Measurements from ENCODE around the gene PCLAF.
A peak's percentile ranks its signal among the peaks of the same experiment; 100 is the strongest.
"Not testable (repeated sequence)": the region's sequence is repeated elsewhere in the genome, so short reads cannot be mapped to it uniquely, and the experiment has no call there.

The PCLAF gene

GRCh38 chr15:64387562-64388168 lies 6.4 kb upstream of the PCLAF start, which contains the start of gene TRIP4:
TSS of gene TRIP4 (plus strand) at chr15:64387836. CDS start at chr15:64387864, 28 bp downstream.
- Histone ChIP-seq H3K9me3 (ENCODE audit: low read length) (no peaks in the 10 kb centered on the region), H3K36me3 (ENCODE audit: insufficient read depth, low read length) (peaks cover 3% of the 10 kb centered on the region), H3K27me3 (ENCODE audit: insufficient read depth, low read length) (no peaks in the 10 kb centered on the region), H3K4me3 (ENCODE audit: low read length) (peak within 1 kb of the TSS; percentile 82), H3K4me1 (ENCODE audit: insufficient read depth, low read length) (peaks cover 7% of the 10 kb centered on the region), H2AFZ (ENCODE audit: low read depth, low read length) (no peak within 1 kb of the TSS)

GRCh38 chr15:64386291-64386690 lies 5.0 kb upstream of the PCLAF start:
- no peaks in the 10 kb centered on the region for H3K27me3 ChIP-seq (ENCODE audit: insufficient read depth, low read length)
- no peak overlapping the region for H2AFZ ChIP-seq (ENCODE audit: low read depth, low read length)
- H3K4me3 ChIP-seq (ENCODE audit: low read length), result no peak overlapping the region
- H3K9me3 ChIP-seq (ENCODE audit: low read length), result no peaks in the 10 kb centered on the region
- H3K4me1 ChIP-seq (ENCODE audit: insufficient read depth, low read length), result peaks cover 11% of the 10 kb centered on the region
- H3K36me3 ChIP-seq (ENCODE audit: insufficient read depth, low read length), result no peaks in the 10 kb centered on the region

DNA sequence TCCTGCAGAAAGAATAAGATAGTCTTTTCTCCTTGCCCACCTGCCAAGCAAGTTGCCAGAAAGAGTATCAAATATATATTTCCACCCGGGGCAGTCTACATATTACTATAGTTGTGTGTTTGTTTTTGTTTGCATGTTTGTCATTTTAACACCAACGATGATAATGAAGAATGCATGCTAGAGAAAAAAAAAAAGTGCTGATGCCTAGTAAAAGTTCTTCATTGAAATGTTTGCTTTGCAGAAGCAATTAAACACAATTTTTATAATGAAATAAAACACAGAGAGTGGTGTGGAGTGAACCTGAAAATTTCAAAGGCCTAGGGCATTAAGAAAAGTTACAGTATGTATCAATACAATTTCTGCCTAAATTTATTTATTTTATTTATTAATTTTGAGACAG lies 2.5 kb upstream of the PCLAF start:
- H2AFZ ChIP-seq (ENCODE audit: low read depth, low read length), result no peak overlapping the region
- H3K9me3 ChIP-seq (ENCODE audit: low read length), result no peaks in the 10 kb centered on the region
- H3K36me3 ChIP-seq (ENCODE audit: insufficient read depth, low read length), result no peaks in the 10 kb centered on the region
- H3K4me3 ChIP-seq (ENCODE audit: low read length), result no peak overlapping the region
- no peaks in the 10 kb centered on the region for H3K27me3 ChIP-seq (ENCODE audit: insufficient read depth, low read length)
- peaks cover 16% of the 10 kb centered on the region for H3K4me1 ChIP-seq (ENCODE audit: insufficient read depth, low read length)

GRCh38 chr15:64380130-64380870 lies 941 bp downstream of the PCLAF start:
- Histone ChIP-seq H3K36me3 (ENCODE audit: insufficient read depth, low read length) (peaks cover 10% of the 10 kb centered on the region), H3K4me3 (ENCODE audit: low read length) (peak overlapping the region; percentile 89), H2AFZ (ENCODE audit: low read depth, low read length) (peak overlapping the region; percentile 73)
- H3K4me1 ChIP-seq (ENCODE audit: insufficient read depth, low read length); H3K9me3 ChIP-seq (ENCODE audit: low read length); H3K27me3 ChIP-seq (ENCODE audit: insufficient read depth, low read length): not testable (repeated sequence)

DNA sequence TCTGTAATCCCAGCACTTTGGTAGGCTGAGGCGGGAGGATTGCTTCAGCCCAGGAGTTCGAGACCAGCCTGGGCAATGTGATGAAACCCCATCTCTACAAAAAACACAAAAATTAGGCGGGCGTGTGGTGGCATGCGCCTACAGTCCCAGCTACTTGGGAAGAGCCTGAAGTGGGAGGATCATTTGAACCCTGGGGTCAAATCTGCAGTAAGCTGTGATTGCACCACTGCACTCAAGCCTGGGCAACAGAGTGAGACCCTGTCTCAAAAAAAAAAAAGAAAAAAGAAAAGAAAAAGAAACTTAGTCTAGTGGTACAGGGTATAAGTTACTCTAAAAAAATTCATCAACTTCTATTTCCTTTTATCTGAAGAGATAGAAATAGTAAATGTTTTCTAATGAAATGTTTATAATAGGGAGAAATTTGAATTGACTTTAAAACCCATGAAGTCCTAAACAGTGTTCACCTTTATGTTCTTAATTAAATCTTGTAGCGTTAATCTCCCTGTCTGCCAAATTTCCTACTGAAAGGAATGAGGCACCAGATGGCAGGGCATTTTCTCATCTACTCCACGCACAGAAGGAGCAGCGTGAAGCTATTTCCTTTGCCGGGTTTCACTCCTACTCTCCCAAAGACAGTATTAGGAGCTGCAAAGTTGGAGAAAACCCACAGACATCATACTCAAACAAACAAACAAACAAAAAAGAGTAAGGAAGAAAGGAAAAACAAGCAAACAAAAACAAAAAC lies 1.9 kb downstream of the PCLAF start:
- H3K4me1 ChIP-seq (ENCODE audit: insufficient read depth, low read length), result peaks cover 10% of the 10 kb centered on the region
- no peaks in the 10 kb centered on the region for H3K27me3 ChIP-seq (ENCODE audit: insufficient read depth, low read length)
- H3K9me3 ChIP-seq (ENCODE audit: low read length), result no peaks in the 10 kb centered on the region
- H3K4me3 ChIP-seq (ENCODE audit: low read length), result peak overlapping the region; percentile 89
- H2AFZ ChIP-seq (ENCODE audit: low read depth, low read length), result no peak overlapping the region
- H3K36me3 ChIP-seq (ENCODE audit: insufficient read depth, low read length), result peaks cover 16% of the 10 kb centered on the region

- Histone ChIP-seq H3K9me3 (ENCODE audit: low read length) (no peaks in the 10 kb centered on the region), H2AFZ (ENCODE audit: low read depth, low read length) (no peak overlapping the region), H3K4me3 (ENCODE audit: low read length) (no peak overlapping the region), H3K36me3 (ENCODE audit: insufficient read depth, low read length) (peaks cover 33% of the 10 kb centered on the region), H3K4me1 (ENCODE audit: insufficient read depth, low read length) (no peaks in the 10 kb centered on the region), H3K27me3 (ENCODE audit: insufficient read depth, low read length) (no peaks in the 10 kb centered on the region)
Observed at GRCh38 chr15:64373360-64373759, 7.9 kb downstream of the PCLAF start.

- H3K36me3 ChIP-seq (ENCODE audit: insufficient read depth, low read length), result peaks cover 33% of the 10 kb centered on the region
- not testable (repeated sequence) for H3K4me3 ChIP-seq (ENCODE audit: low read length); H3K4me1 ChIP-seq (ENCODE audit: insufficient read depth, low read length); H3K9me3 ChIP-seq (ENCODE audit: low read length); H3K27me3 ChIP-seq (ENCODE audit: insufficient read depth, low read length); H2AFZ ChIP-seq (ENCODE audit: low read depth, low read length)
Observed at GRCh38 chr15:64371383-64371782, 9.9 kb downstream of the PCLAF start.

GRCh38 chr15:64369078-64369607 lies 12.1 kb downstream of the PCLAF start:
- H3K36me3 ChIP-seq (ENCODE audit: insufficient read depth, low read length), result peaks cover 26% of the 10 kb centered on the region

DNA sequence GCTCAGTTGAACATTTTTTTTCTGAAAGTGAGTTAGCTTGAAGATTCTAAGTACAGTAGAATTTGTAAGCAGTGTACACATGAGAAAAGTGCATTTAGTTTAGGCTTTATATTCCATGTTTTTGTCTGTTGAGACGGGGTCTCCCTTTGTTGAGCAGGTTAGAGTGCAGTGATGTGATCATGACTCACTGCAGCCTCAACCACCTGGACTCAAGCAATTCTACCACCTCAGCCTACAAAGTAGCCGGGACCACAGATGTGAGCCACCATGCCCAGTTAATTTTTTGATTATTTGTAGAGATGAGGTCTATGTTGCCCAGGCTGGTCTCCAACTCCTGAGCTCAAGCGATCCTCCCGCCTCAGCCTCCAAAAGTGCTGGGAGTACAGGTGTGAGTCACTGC lies 20.0 kb downstream of the PCLAF start:
- Histone ChIP-seq H2AFZ (ENCODE audit: low read depth, low read length) (no peak overlapping the region), H3K36me3 (ENCODE audit: insufficient read depth, low read length) (peaks cover 17% of the 10 kb centered on the region), H3K9me3 (ENCODE audit: low read length) (no peaks in the 10 kb centered on the region)

More at GRCh38 chr15:64369078-64369607, 12.1 kb downstream of the PCLAF start:
- Histone ChIP-seq H3K4me1 (ENCODE audit: insufficient read depth, low read length) (no peaks in the 10 kb centered on the region), H3K4me3 (ENCODE audit: low read length) (no peak overlapping the region), H3K9me3 (ENCODE audit: low read length) (no peaks in the 10 kb centered on the region), H2AFZ (ENCODE audit: low read depth, low read length) (no peak overlapping the region), H3K27me3 (ENCODE audit: insufficient read depth, low read length) (no peaks in the 10 kb centered on the region)

GRCh38 chr15:64356710-64357040 lies 24.6 kb downstream of the PCLAF start:
- no peaks in the 10 kb centered on the region for H3K27me3 ChIP-seq (ENCODE audit: insufficient read depth, low read length)
- peaks cover 11% of the 10 kb centered on the region for H3K4me1 ChIP-seq (ENCODE audit: insufficient read depth, low read length)
- H3K36me3 ChIP-seq (ENCODE audit: insufficient read depth, low read length), result peaks cover 3% of the 10 kb centered on the region
- no peaks in the 10 kb centered on the region for H3K9me3 ChIP-seq (ENCODE audit: low read length)
- peak overlapping the region; percentile 69 for H2AFZ ChIP-seq (ENCODE audit: low read depth, low read length)
- H3K4me3 ChIP-seq (ENCODE audit: low read length), result peak overlapping the region; percentile 92

More for the DNA sequence above, 20.0 kb downstream of the PCLAF start:
- no peaks in the 10 kb centered on the region for H3K27me3 ChIP-seq (ENCODE audit: insufficient read depth, low read length)
- no peak overlapping the region for H3K4me3 ChIP-seq (ENCODE audit: low read length)
- H3K4me1 ChIP-seq (ENCODE audit: insufficient read depth, low read length), result peaks cover 4% of the 10 kb centered on the region

GRCh38 chr15:64355944-64356709 lies 25.1 kb downstream of the PCLAF start, which contains the start of gene CSNK1G1:
TSS of gene CSNK1G1 (minus strand) at chr15:64356173. CDS start at chr15:64300499, 55,674 bp downstream.
- H3K9me3 ChIP-seq (ENCODE audit: low read length), result no peaks in the 10 kb centered on the region

DNA sequence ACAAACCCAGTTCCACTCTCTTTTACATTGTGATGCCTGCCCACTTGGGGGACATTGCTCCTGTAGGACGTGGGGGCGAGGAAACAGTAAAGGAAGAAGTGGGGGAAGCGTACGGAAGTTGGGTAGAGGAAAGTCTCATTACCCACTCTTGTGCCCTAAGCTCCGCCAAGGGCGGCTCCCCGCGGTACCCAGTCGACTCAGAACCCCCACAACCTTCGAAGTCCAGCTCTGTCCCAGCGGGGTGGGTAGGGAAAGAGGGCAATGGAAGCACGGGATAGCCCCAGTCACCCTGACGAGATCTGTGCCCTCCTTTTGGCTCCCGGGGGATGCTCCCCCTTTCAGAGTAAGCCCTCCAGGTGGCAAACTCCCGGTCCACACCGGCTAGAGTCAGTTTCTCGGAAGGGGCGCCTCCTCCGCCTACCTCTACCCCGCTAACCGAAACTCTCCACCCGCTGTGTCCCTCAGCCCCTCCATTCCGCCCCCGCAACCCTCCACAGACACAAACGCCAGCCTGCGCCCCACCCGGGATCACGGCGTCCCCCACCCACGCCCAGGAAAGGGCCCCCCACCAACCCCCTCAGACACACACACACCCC lies 25.8 kb downstream of the PCLAF start:
- peak overlapping the region; percentile 92 for H3K4me3 ChIP-seq (ENCODE audit: low read length)
- peaks cover 11% of the 10 kb centered on the region for H3K4me1 ChIP-seq (ENCODE audit: insufficient read depth, low read length)
- peak overlapping the region; percentile 39 for H2AFZ ChIP-seq (ENCODE audit: low read depth, low read length)
- no peaks in the 10 kb centered on the region for H3K9me3 ChIP-seq (ENCODE audit: low read length)
- H3K27me3 ChIP-seq (ENCODE audit: insufficient read depth, low read length), result no peaks in the 10 kb centered on the region
- H3K36me3 ChIP-seq (ENCODE audit: insufficient read depth, low read length), result no peaks in the 10 kb centered on the region

More at GRCh38 chr15:64355944-64356709, 25.1 kb downstream of the PCLAF start, which contains the start of gene CSNK1G1:
- H3K36me3 ChIP-seq (ENCODE audit: insufficient read depth, low read length), result no peaks in the 10 kb centered on the region
- peaks cover 11% of the 10 kb centered on the region for H3K4me1 ChIP-seq (ENCODE audit: insufficient read depth, low read length)
- H3K27me3 ChIP-seq (ENCODE audit: insufficient read depth, low read length), result no peaks in the 10 kb centered on the region
- peak within 1 kb of the TSS; percentile 92 for H3K4me3 ChIP-seq (ENCODE audit: low read length)
- peak within 1 kb of the TSS; percentile 69 for H2AFZ ChIP-seq (ENCODE audit: low read depth, low read length)

Data from neuron (in vitro differentiated cells).